Uterus (tissue), 2 donors: Measurements from ENCODE around the gene FUT8.

ENCODE experiments used
- CTCF ChIP-seq, 4 experiments: fragments of 200-600 bp in 2 of 4; fragments of 450-650 bp in 2 of 4; sonication (generic) in 2 of 4; IDR thresholded peaks; one replicate each; pipeline ENCODE4 v1.5.1; 2016 to 2019; ENCODE audit warnings: antibody characterized with exemption in 4 of 4, mild to moderate bottlenecking in 2 of 4, moderate library complexity in 1 of 4
- POLR2A ChIP-seq, 2 donors: fragments of 450-650 bp; IDR thresholded peaks; one replicate each; pipeline ENCODE4 v1.6.1; 2016; ENCODE audit warnings: antibody characterized with exemption in 2 of 2, mild to moderate bottlenecking in 1 of 2, moderate library complexity in 1 of 2

GRCh38 chr14:65496178-65496993 is 83.9 kb downstream of the FUT8 start:
- TF ChIP-seq POLR2A (IDR thresholded peaks at IDR 0.05) (no peak), CTCF (IDR thresholded peaks at IDR 0.05) (no peak)
